Stimulated activated CD4-positive, alpha-beta T cell treated with anti-CD3 and anti-CD28 coated beads, Interleukin-15, amount 100 ng/mL, for 48 hours (primary cell): Measurements from ENCODE around the gene SLC23A2.

Source experiments
- DNase-seq, 2 donors: peaks; one replicate each; pipeline ENCODE4 v3.0.0-alpha.2; 2020; ENCODE audit warnings: low read depth in 2 of 2

Gene SLC23A2

GRCh38 chr20:4846821-4847220 is 154.5 kb downstream of the SLC23A2 start:
- no peak for DNase-seq

- DNase-seq = no peak
These were observed 156.4 kb downstream of the SLC23A2 start for GRCh38 chr20:4844751-4845465.

- DNase-seq = no peak
These were observed 157.0 kb downstream of the SLC23A2 start for GRCh38 chr20:4844325-4844724.

- DNase-seq = no peak
These were observed 160.5 kb downstream of the SLC23A2 start for GRCh38 chr20:4840801-4841200.

GRCh38 chr20:4838526-4838925 is 162.8 kb downstream of the SLC23A2 start:
- no peak for DNase-seq

- DNase-seq = no peak
These were observed 163.6 kb downstream of the SLC23A2 start for GRCh38 chr20:4837760-4838159.

- DNase-seq = no peak
These were observed 164.4 kb downstream of the SLC23A2 start for GRCh38 chr20:4836935-4837334.

GRCh38 chr20:4836473-4836872 is 164.8 kb downstream of the SLC23A2 start:
- DNase-seq = no peak

GRCh38 chr20:4835244-4836177 is 165.8 kb downstream of the SLC23A2 start:
- no peak for DNase-seq

GRCh38 chr20:4833074-4833728 is 168.1 kb downstream of the SLC23A2 start:
- DNase-seq = no peak

- no peak for DNase-seq
These were observed 168.8 kb downstream of the SLC23A2 start for GRCh38 chr20:4832469-4832868.

- DNase-seq = no peak
These were observed 170.6 kb downstream of the SLC23A2 start for GRCh38 chr20:4830696-4831095.

GRCh38 chr20:4830259-4830658 is 171.1 kb downstream of the SLC23A2 start:
- no peak for DNase-seq

GRCh38 chr20:4829514-4830215 is 171.6 kb downstream of the SLC23A2 start:
- DNase-seq = no peak

- DNase-seq = no peak
These were observed 172.3 kb downstream of the SLC23A2 start for GRCh38 chr20:4828830-4829513.

GRCh38 chr20:4821590-4821989 is 179.7 kb downstream of the SLC23A2 start:
- no peak for DNase-seq

GRCh38 chr20:4820806-4821518 is 180.3 kb downstream of the SLC23A2 start:
- no peak for DNase-seq

- DNase-seq = no peak
These were observed 181.4 kb downstream of the SLC23A2 start for GRCh38 chr20:4819901-4820300.

- no peak for DNase-seq
These were observed 184.1 kb downstream of the SLC23A2 start for GRCh38 chr20:4817230-4817671.

GRCh38 chr20:4815628-4816027 is 185.7 kb downstream of the SLC23A2 start:
- no peak for DNase-seq
